ENCODE results near the gene TSR3. TPM values are rescaled to one million over a fixed set of nuclear protein-coding genes. Genes with fewer than 3 reads are reported as not detected.

TSR3 gene
- polyA plus RNA-seq, 3 donors = 23.2 to 73.1 (median 48.2) TPM

GRCh38 chr16:1397779-1398178 is 46.1 kb upstream of the TSR3 start:
- no peak overlapping the region for H3K27ac ChIP-seq (ENCODE audit: low read depth in 1 of 2, low read length in 2 of 2)
- H3K4me1 ChIP-seq (ENCODE audit: control insufficient read depth in 1 of 2, insufficient read depth in 2 of 2, low read length in 2 of 2) = no peaks in the 10 kb centered on the region
- no peaks in the 10 kb centered on the region for H3K4me1 Mint-ChIP-seq
- H3K36me3 ChIP-seq (replicated peaks in 1 of 2; ENCODE audit: control insufficient read depth in 1 of 2, insufficient read depth in 2 of 2, low read length in 2 of 2) = peaks cover 75 to 92% of the 10 kb centered on the region in 2 donors
- H3K4me3 Mint-ChIP-seq = no peak overlapping the region
- peaks cover 54% of the 10 kb centered on the region for H4K20me1 ChIP-seq (ENCODE audit: insufficient read depth, low read length)
- H3K79me2 ChIP-seq (ENCODE audit: insufficient read depth, low read length) = no peaks in the 10 kb centered on the region
- peaks cover 0 to 3% (median 0%) of the 10 kb centered on the region in 3 donors for H3K27me3 Mint-ChIP-seq (ENCODE audit: low read depth in 3 of 3)
- TF ChIP-seq CTCF (IDR thresholded peaks at IDR 0.05) = no peak
- H3K4me3 ChIP-seq (replicated peaks in 1 of 3; ENCODE audit: low read depth in 2 of 3, low read length in 3 of 3) = no peak overlapping the region
- H2AFZ ChIP-seq (ENCODE audit: insufficient read depth, low read depth, low read length, poor library complexity, severe bottlenecking) = no peak overlapping the region
- H3K9me3 ChIP-seq (replicated peaks in 1 of 2; ENCODE audit: control insufficient read depth in 1 of 2, insufficient read depth in 1 of 2, low read length in 2 of 2) = no peaks in the 10 kb centered on the region
- H3K9me3 Mint-ChIP-seq = no peaks in the 10 kb centered on the region
- no peak for DNase-seq
- 96% methylated on average over 13 of the region's 21 CpGs for WGBS (ENCODE audit: insufficient coverage)
- intact Hi-C loops (cut with micrococcal nuclease) = no loop called here
- no peak overlapping the region for H3K4me2 ChIP-seq (replicated peaks; ENCODE audit: extremely low read depth, low read length, poor library complexity, severe bottlenecking)
- H3K27ac Mint-ChIP-seq = no peak overlapping the region
- no peak overlapping the region for H3K9ac ChIP-seq (ENCODE audit: insufficient read depth, low read length, poor library complexity, severe bottlenecking)
- no peaks in the 10 kb centered on the region for H3K27me3 ChIP-seq (ENCODE audit: control insufficient read depth in 2 of 2, insufficient read depth in 2 of 2, low read length in 2 of 2)
- H3K36me3 Mint-ChIP-seq = peaks cover 61 to 84% of the 10 kb centered on the region in 2 donors

- Histone ChIP-seq H3K9me3 (replicated peaks in 1 of 2; ENCODE audit: control insufficient read depth in 1 of 2, insufficient read depth in 1 of 2, low read length in 2 of 2) (no peaks in the 10 kb centered on the region), H3K27me3 (ENCODE audit: control insufficient read depth in 2 of 2, insufficient read depth in 2 of 2, low read length in 2 of 2) (no peaks in the 10 kb centered on the region), H3K36me3 (replicated peaks in 1 of 2; ENCODE audit: control insufficient read depth in 1 of 2, insufficient read depth in 2 of 2, low read length in 2 of 2) (peaks cover 78 to 91% of the 10 kb centered on the region in 2 donors), H3K27ac (ENCODE audit: low read depth in 1 of 2, low read length in 2 of 2) (no peak overlapping the region), H2AFZ (ENCODE audit: insufficient read depth, low read depth, low read length, poor library complexity, severe bottlenecking) (no peak overlapping the region), H3K4me2 (replicated peaks; ENCODE audit: extremely low read depth, low read length, poor library complexity, severe bottlenecking) (no peak overlapping the region), H3K79me2 (ENCODE audit: insufficient read depth, low read length) (no peaks in the 10 kb centered on the region), H4K20me1 (ENCODE audit: insufficient read depth, low read length) (peaks cover 34% of the 10 kb centered on the region), H3K9ac (ENCODE audit: insufficient read depth, low read length, poor library complexity, severe bottlenecking) (no peak overlapping the region), H3K4me3 (replicated peaks in 1 of 3; ENCODE audit: low read depth in 2 of 3, low read length in 3 of 3) (no peak overlapping the region), H3K4me1 (ENCODE audit: control insufficient read depth in 1 of 2, insufficient read depth in 2 of 2, low read length in 2 of 2) (no peaks in the 10 kb centered on the region)
- TF ChIP-seq CTCF (IDR thresholded peaks at IDR 0.05) = no peak
- no peak overlapping the region for H3K27ac Mint-ChIP-seq
- H3K4me3 Mint-ChIP-seq = no peak overlapping the region
- intact Hi-C loops (cut with micrococcal nuclease) = no loop called here
- H3K36me3 Mint-ChIP-seq = peaks cover 58 to 84% of the 10 kb centered on the region in 2 donors
- H3K4me1 Mint-ChIP-seq = no peaks in the 10 kb centered on the region
- no peak for DNase-seq
- no peaks in the 10 kb centered on the region for H3K9me3 Mint-ChIP-seq
- WGBS (ENCODE audit: insufficient coverage) = 95% methylated on average over 21 of the region's 22 CpGs
- H3K27me3 Mint-ChIP-seq (ENCODE audit: low read depth in 3 of 3) = peaks cover 0 to 3% (median 0%) of the 10 kb centered on the region in 3 donors
Observed at GRCh38 chr16:1395444-1396031, 43.9 kb upstream of the TSR3 start.

Data from CD14-positive monocyte (primary cell).